C4-2B (cell line): ENCODE data around the gene S100A16.

ENCODE experiments used
- ZFX ChIP-seq: fragments of 450-650 bp; IDR thresholded peaks from 2 replicates; pipeline ENCODE4 v1.6.1; 2017
- TF ChIP-seq, protein P1 (sequence below): fragments of 450-650 bp; conservative IDR thresholded peaks from 2 replicates; pipeline ENCODE4 v1.5.1; 2017; ENCODE audit warnings: mild to moderate bottlenecking

DNA sequence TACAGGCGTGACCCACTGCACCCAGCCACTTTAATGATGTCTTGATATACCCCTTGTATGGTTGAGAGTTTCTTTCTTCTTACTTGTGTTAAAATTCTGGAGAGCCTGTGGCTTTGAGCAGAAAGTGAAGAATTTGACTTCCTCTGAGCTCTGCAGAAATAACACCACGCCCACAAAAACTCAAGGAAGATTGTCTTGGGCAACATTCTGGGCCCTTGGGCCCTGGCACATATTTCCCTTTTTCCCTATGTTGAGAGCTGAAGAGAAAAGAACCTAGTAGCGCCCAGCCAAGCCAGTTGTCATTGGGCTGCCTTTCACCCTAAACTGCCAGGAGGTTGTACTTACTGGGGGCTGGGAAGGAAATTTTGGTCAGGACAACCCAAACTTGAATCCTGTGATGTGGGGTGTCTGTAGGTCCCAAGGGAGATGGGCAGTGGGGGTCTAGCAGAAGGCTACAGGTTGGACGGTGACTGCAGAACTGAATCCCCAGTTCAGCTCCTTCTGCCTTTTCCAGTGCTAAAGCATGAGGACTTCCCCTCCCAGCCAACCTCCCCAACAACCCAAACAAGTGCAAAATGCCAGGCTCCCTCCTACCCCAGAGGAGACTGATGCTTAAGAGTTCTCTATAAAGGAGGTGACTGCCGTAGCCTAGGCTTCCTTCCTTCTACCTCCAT is 33.9 kb upstream of the S100A16 start:
- TF ChIP-seq, protein P1, sequence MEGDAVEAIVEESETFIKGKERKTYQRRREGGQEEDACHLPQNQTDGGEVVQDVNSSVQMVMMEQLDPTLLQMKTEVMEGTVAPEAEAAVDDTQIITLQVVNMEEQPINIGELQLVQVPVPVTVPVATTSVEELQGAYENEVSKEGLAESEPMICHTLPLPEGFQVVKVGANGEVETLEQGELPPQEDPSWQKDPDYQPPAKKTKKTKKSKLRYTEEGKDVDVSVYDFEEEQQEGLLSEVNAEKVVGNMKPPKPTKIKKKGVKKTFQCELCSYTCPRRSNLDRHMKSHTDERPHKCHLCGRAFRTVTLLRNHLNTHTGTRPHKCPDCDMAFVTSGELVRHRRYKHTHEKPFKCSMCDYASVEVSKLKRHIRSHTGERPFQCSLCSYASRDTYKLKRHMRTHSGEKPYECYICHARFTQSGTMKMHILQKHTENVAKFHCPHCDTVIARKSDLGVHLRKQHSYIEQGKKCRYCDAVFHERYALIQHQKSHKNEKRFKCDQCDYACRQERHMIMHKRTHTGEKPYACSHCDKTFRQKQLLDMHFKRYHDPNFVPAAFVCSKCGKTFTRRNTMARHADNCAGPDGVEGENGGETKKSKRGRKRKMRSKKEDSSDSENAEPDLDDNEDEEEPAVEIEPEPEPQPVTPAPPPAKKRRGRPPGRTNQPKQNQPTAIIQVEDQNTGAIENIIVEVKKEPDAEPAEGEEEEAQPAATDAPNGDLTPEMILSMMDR: no peak
- no peak for TF ChIP-seq ZFX
